ENCODE data around the gene SMIM43. TPM values are rescaled to one million over a fixed set of nuclear protein-coding genes. Genes with fewer than 3 reads are reported as not detected.

Gene SMIM43
- total and polyA plus RNA-seq, 2 donors (not counting 1 experiment from before 2014, with no cell fraction given), result not detected

GRCh38 chr4:121741751-121742150 lies 23.2 kb downstream of the SMIM43 start:
- no peak overlapping the region for H3K4me3 Mint-ChIP-seq
- no peaks in the 10 kb centered on the region for H3K9me3 ChIP-seq (ENCODE audit: control extremely low read depth in 1 of 3, control insufficient read depth in 2 of 3, insufficient read depth in 1 of 3, low read length in 2 of 3)
- POLR2A ChIA-PET, result no interaction called here
- no peak overlapping the region for H3K4me3 ChIP-seq (ENCODE audit: control extremely low read depth in 1 of 5, extremely low read depth in 1 of 5, insufficient read depth in 1 of 5, low read depth in 2 of 5, low read length in 4 of 5)
- H2AFZ ChIP-seq (ENCODE audit: insufficient read depth, low read depth, low read length, poor library complexity, severe bottlenecking), result no peak overlapping the region
- CTCF ChIA-PET, result interaction anchor here (1.4 kb wide), 1 partner anchor 9 kb away, joined by 3 read pairs; no protein-coding TSS in a partner anchor
- no peak overlapping the region for H3K4me2 ChIP-seq (replicated peaks; ENCODE audit: low read depth, low read length, poor library complexity, severe bottlenecking)
- no peak for ATAC-seq (ENCODE audit: low read depth)
- TF ChIP-seq EZH2 (IDR thresholded peaks at IDR 0.05; ENCODE audit: borderline replicate concordance, insufficient read depth, low read depth, low read length, poor library complexity, severe bottlenecking), result no peak
- H3K9me3 Mint-ChIP-seq (ENCODE audit: insufficient read depth), result no peaks in the 10 kb centered on the region
- no peaks in the 10 kb centered on the region for H3K4me1 Mint-ChIP-seq
- H3K27ac ChIP-seq (ENCODE audit: low read length in 2 of 2), result no peak overlapping the region
- H3K27me3 ChIP-seq (replicated peaks in 1 of 4; ENCODE audit: control extremely low read depth in 1 of 4, control insufficient read depth in 3 of 4, insufficient read depth in 4 of 4, low read length in 3 of 4), result peaks cover 0 to 5% (median 0%) of the 10 kb centered on the region in 4 experiments
- WGBS (ENCODE audit: insufficient coverage), result 100% methylated on average over 2 of the region's 7 CpGs
- H3K27me3 Mint-ChIP-seq, result peaks cover 15% of the 10 kb centered on the region
- no peak overlapping the region for H3K27ac Mint-ChIP-seq
- no peaks in the 10 kb centered on the region for H3K36me3 ChIP-seq (replicated peaks in 1 of 2; ENCODE audit: control extremely low read depth in 1 of 2, control insufficient read depth in 1 of 2, extremely low read depth in 1 of 2, insufficient read depth in 2 of 2, low read length in 1 of 2)
- H3K79me2 ChIP-seq (ENCODE audit: control insufficient read depth, insufficient read depth, low read length), result no peaks in the 10 kb centered on the region
- H3K9ac ChIP-seq (ENCODE audit: low read length), result no peak overlapping the region
- H4K20me1 ChIP-seq (ENCODE audit: control insufficient read depth, insufficient read depth, low read length, poor library complexity, severe bottlenecking), result no peaks in the 10 kb centered on the region
- no peaks in the 10 kb centered on the region for H3K4me1 ChIP-seq (ENCODE audit: control insufficient read depth in 2 of 2, insufficient read depth in 2 of 2, low read length in 2 of 2)
- intact Hi-C loops (cut with micrococcal nuclease), result no loop called here
- DNase-seq, result no peak

- DNase-seq (no peak), ATAC-seq (ENCODE audit: low read depth) (no peak)
- no peak overlapping the region for H3K4me3 Mint-ChIP-seq
- no peaks in the 10 kb centered on the region for H3K9me3 Mint-ChIP-seq (ENCODE audit: insufficient read depth)
- Histone ChIP-seq H3K4me2 (replicated peaks; ENCODE audit: low read depth, low read length, poor library complexity, severe bottlenecking) (no peak overlapping the region), H3K79me2 (ENCODE audit: control insufficient read depth, insufficient read depth, low read length) (no peaks in the 10 kb centered on the region), H3K27ac (ENCODE audit: low read length in 2 of 2) (no peak overlapping the region), H3K27me3 (replicated peaks in 1 of 4; ENCODE audit: control extremely low read depth in 1 of 4, control insufficient read depth in 3 of 4, insufficient read depth in 4 of 4, low read length in 3 of 4) (peaks cover 0 to 5% (median 0%) of the 10 kb centered on the region in 4 experiments), H2AFZ (ENCODE audit: insufficient read depth, low read depth, low read length, poor library complexity, severe bottlenecking) (no peak overlapping the region), H3K4me3 (ENCODE audit: control extremely low read depth in 1 of 5, extremely low read depth in 1 of 5, insufficient read depth in 1 of 5, low read depth in 2 of 5, low read length in 4 of 5) (no peak overlapping the region), H3K36me3 (replicated peaks in 1 of 2; ENCODE audit: control extremely low read depth in 1 of 2, control insufficient read depth in 1 of 2, extremely low read depth in 1 of 2, insufficient read depth in 2 of 2, low read length in 1 of 2) (no peaks in the 10 kb centered on the region), H3K9me3 (ENCODE audit: control extremely low read depth in 1 of 3, control insufficient read depth in 2 of 3, insufficient read depth in 1 of 3, low read length in 2 of 3) (no peaks in the 10 kb centered on the region), H3K9ac (ENCODE audit: low read length) (no peak overlapping the region), H4K20me1 (ENCODE audit: control insufficient read depth, insufficient read depth, low read length, poor library complexity, severe bottlenecking) (no peaks in the 10 kb centered on the region), H3K4me1 (ENCODE audit: control insufficient read depth in 2 of 2, insufficient read depth in 2 of 2, low read length in 2 of 2) (no peaks in the 10 kb centered on the region)
- ChIA-PET CTCF (no interaction called here), POLR2A (no interaction called here)
- WGBS (ENCODE audit: insufficient coverage), result 77% methylated on average over 8 of the region's 12 CpGs
- intact Hi-C loops (cut with micrococcal nuclease), result no loop called here
- no peaks in the 10 kb centered on the region for H3K4me1 Mint-ChIP-seq
- no peak overlapping the region for H3K27ac Mint-ChIP-seq
- H3K27me3 Mint-ChIP-seq, result peaks cover 23% of the 10 kb centered on the region
- TF ChIP-seq CTCF (IDR thresholded peaks at IDR 0.05) (no peak), EZH2 (IDR thresholded peaks at IDR 0.05; ENCODE audit: borderline replicate concordance, insufficient read depth, low read depth, low read length, poor library complexity, severe bottlenecking) (no peak)
Observed at GRCh38 chr4:121740796-121741409, 24.1 kb downstream of the SMIM43 start.

Data from B cell (primary cell).